GM12875 (cell line): ENCODE measurements around the gene LHFPL2.

Experiments
- H3K4me3 ChIP-seq: one replicate; pipeline ENCODE4 v1.5.1; 2011; ENCODE audit warnings: low read depth, low read length, control low read depth
- CTCF ChIP-seq: IDR thresholded peaks from 2 replicates; pipeline ENCODE4 v1.5.1; 2011; ENCODE audit warnings: low read depth, mild to moderate bottlenecking, control low read depth, inconsistent platforms, low read length, moderate library complexity, borderline replicate concordance; ENCODE audit not compliant: insufficient read depth

LHFPL2 gene

GRCh38 chr5:78618303-78618702 lies 30.3 kb downstream of the LHFPL2 start:
- TF ChIP-seq CTCF = no peak

GRCh38 chr5:78615697-78616096 lies 32.9 kb downstream of the LHFPL2 start:
- no peak for TF ChIP-seq CTCF
- no peak overlapping the region for H3K4me3 ChIP-seq

More at GRCh38 chr5:78618303-78618702, 30.3 kb downstream of the LHFPL2 start:
- H3K4me3 ChIP-seq = no peak overlapping the region

GRCh38 chr5:78614816-78615215 lies 33.8 kb downstream of the LHFPL2 start:
- no peak for TF ChIP-seq CTCF
- H3K4me3 ChIP-seq = no peak overlapping the region

GRCh38 chr5:78613756-78614155 lies 34.8 kb downstream of the LHFPL2 start:
- no peak overlapping the region for H3K4me3 ChIP-seq
- no peak for TF ChIP-seq CTCF

GRCh38 chr5:78613151-78613533 lies 35.4 kb downstream of the LHFPL2 start:
- no peak overlapping the region for H3K4me3 ChIP-seq
- TF ChIP-seq CTCF = no peak

GRCh38 chr5:78612227-78613150 lies 36.1 kb downstream of the LHFPL2 start:
- no peak for TF ChIP-seq CTCF
- H3K4me3 ChIP-seq = no peak overlapping the region

GRCh38 chr5:78611126-78611605 lies 37.4 kb downstream of the LHFPL2 start:
- no peak for TF ChIP-seq CTCF
- no peak overlapping the region for H3K4me3 ChIP-seq
